ENCODE measurements around the gene WASL.
"Not testable (repeated sequence)": the region's sequence is repeated elsewhere in the genome, so short reads cannot be mapped to it uniquely, and the experiment has no call there.

WASL gene

GRCh38 chr7:123769371-123769770, 20.6 kb upstream of the WASL start:
- no peak for DNase-seq (ENCODE audit: low spot score)

GRCh38 chr7:123768493-123768892, 19.7 kb upstream of the WASL start:
- no peak for DNase-seq (ENCODE audit: low spot score)

GRCh38 chr7:123763191-123763661, 14.4 kb upstream of the WASL start:
- DNase-seq (ENCODE audit: low spot score): no peak

GRCh38 chr7:123761729-123762128, 12.9 kb upstream of the WASL start:
- no peak for DNase-seq (ENCODE audit: low spot score)

- no peak for DNase-seq (ENCODE audit: low spot score)
Observed at GRCh38 chr7:123757095-123757494, 8.3 kb upstream of the WASL start.

GRCh38 chr7:123755338-123755737, 6.5 kb upstream of the WASL start:
- DNase-seq (ENCODE audit: low spot score): no peak

- DNase-seq (ENCODE audit: low spot score): no peak
Observed at GRCh38 chr7:123754271-123754871, 5.6 kb upstream of the WASL start.

GRCh38 chr7:123752534-123752933, 3.7 kb upstream of the WASL start:
- DNase-seq (ENCODE audit: low spot score): no peak

- DNase-seq (ENCODE audit: low spot score): no peak
Observed at GRCh38 chr7:123751821-123752220, 3.0 kb upstream of the WASL start.

GRCh38 chr7:123750389-123751230, 1.8 kb upstream of the WASL start:
- no peak for DNase-seq (ENCODE audit: low spot score)

- no peak for DNase-seq (ENCODE audit: low spot score)
Observed at GRCh38 chr7:123749537-123749857, 694 bp upstream of the WASL start.

GRCh38 chr7:123748171-123748733, 551 bp downstream of the WASL start:
- peak; percentile 59 for DNase-seq (ENCODE audit: low spot score)

GRCh38 chr7:123747620-123748141, 1.1 kb downstream of the WASL start:
- DNase-seq (ENCODE audit: low spot score): peak; percentile 73

GRCh38 chr7:123746931-123747488, 1.8 kb downstream of the WASL start:
- DNase-seq (ENCODE audit: low spot score): no peak

- DNase-seq (ENCODE audit: low spot score): no peak
Observed at GRCh38 chr7:123746055-123746454, 2.7 kb downstream of the WASL start.

GRCh38 chr7:123745437-123745836, 3.4 kb downstream of the WASL start:
- DNase-seq (ENCODE audit: low spot score): no peak

GRCh38 chr7:123744416-123744815, 4.4 kb downstream of the WASL start:
- no peak for DNase-seq (ENCODE audit: low spot score)

- DNase-seq (ENCODE audit: low spot score): no peak
Observed at GRCh38 chr7:123741940-123742339, 6.9 kb downstream of the WASL start.

- DNase-seq (ENCODE audit: low spot score): no peak
Observed at GRCh38 chr7:123738808-123739207, 10.0 kb downstream of the WASL start.

- no peak for DNase-seq (ENCODE audit: low spot score)
Observed at GRCh38 chr7:123738356-123738755, 10.4 kb downstream of the WASL start.

- DNase-seq (ENCODE audit: low spot score): not testable (repeated sequence)
Observed at GRCh38 chr7:123737168-123737674, 11.6 kb downstream of the WASL start.

GRCh38 chr7:123735539-123735938, 13.3 kb downstream of the WASL start:
- DNase-seq (ENCODE audit: low spot score): no peak

- no peak for DNase-seq (ENCODE audit: low spot score)
Observed at GRCh38 chr7:123734498-123734897, 14.3 kb downstream of the WASL start.

Measured in iPS-NIHi11 (cell line).